OCI-LY7 (cell line): ENCODE measurements around the gene MTMR8. TPM values are rescaled to one million over a fixed set of nuclear protein-coding genes. Genes with fewer than 3 reads are reported as not detected.
A peak's percentile ranks its signal among the peaks of the same experiment; 100 is the strongest.

Source experiments
- Bru-seq: library from RNA; stranded (reverse); fragments of 400-500 nt; gene quantifications from one replicate; lab custom pipeline; 2021; lab: Mats Ljungman, UMichigan
- BruChase-seq, 2 experiments: library from RNA; stranded (reverse); fragments of 400-500 nt; gene quantifications; one replicate each; lab custom pipeline; 2021; lab: Mats Ljungman, UMichigan
- BruUV-seq: library from RNA; stranded (reverse); fragments of 400-500 nt; replicated peaks from 2 replicates; lab custom pipeline; 2021; lab: Mats Ljungman, UMichigan
- CTCF ChIA-PET: fragments of 300-600 bp; sonication (Branson Sonifier 250); formaldehyde crosslinking; loops from one replicate; lab custom pipeline; 2022; ENCODE audit warnings: antibody characterized with exemption; ENCODE audit not compliant: unreplicated experiment; lab: Charles Lee
- POLR2A ChIA-PET: fragments of 300-600 bp; sonication (Branson Sonifier 250); formaldehyde crosslinking; loops from one replicate; lab custom pipeline; 2022; ENCODE audit warnings: antibody characterized with exemption; lab: Charles Lee
- DNase-seq: peaks from one replicate; pipeline ENCODE4 v3.0.0-alpha.2; 2015; ENCODE audit warnings: low spot score
- H2AFZ ChIP-seq: fragments of 200-600 bp; sonication (generic), shearing (Covaris generic); 2 replicates; pipeline ENCODE4 v1.6.1; 2014; ENCODE audit warnings: mild to moderate bottlenecking, antibody characterized with exemption, low read length, moderate library complexity
- H3K27ac ChIP-seq: fragments of 200-600 bp; sonication (generic); 2 replicates; pipeline ENCODE4 v1.5.1; 2014; ENCODE audit warnings: mixed run types, low read depth, mild to moderate bottlenecking, moderate library complexity, low read length, inconsistent platforms; ENCODE audit not compliant: poor library complexity, severe bottlenecking
- H3K36me3 ChIP-seq: fragments of 200-600 bp; sonication (generic); 2 replicates; pipeline ENCODE4 v1.6.1; 2014; ENCODE audit warnings: mild to moderate bottlenecking, antibody characterized with exemption, low read length, moderate library complexity, mixed read lengths; ENCODE audit not compliant: insufficient read depth
- H3K4me1 ChIP-seq: fragments of 200-600 bp; sonication (generic); 2 replicates; pipeline ENCODE4 v1.5.1; 2014; ENCODE audit warnings: mild to moderate bottlenecking, low read length; ENCODE audit not compliant: insufficient read depth, poor library complexity, severe bottlenecking
- H3K4me2 ChIP-seq: fragments of 200-600 bp; sonication (generic); 2 replicates; pipeline ENCODE4 v1.6.1; 2014; ENCODE audit warnings: mild to moderate bottlenecking, low read length
- H3K4me3 ChIP-seq: fragments of 200-600 bp; sonication (generic); 2 replicates; pipeline ENCODE4 v1.5.1; 2014; ENCODE audit warnings: mild to moderate bottlenecking, low read depth, low read length; ENCODE audit not compliant: poor library complexity, severe bottlenecking
- H3K79me2 ChIP-seq: fragments of 200-600 bp; sonication (generic); 2 replicates; pipeline ENCODE4 v1.6.1; 2016; ENCODE audit warnings: low read depth, mild to moderate bottlenecking, low read length, moderate library complexity, mixed read lengths; ENCODE audit not compliant: insufficient read depth
- H3K9me2 ChIP-seq: fragments of 200-600 bp; sonication (generic); 2 replicates; pipeline ENCODE4 v1.6.1; 2016; ENCODE audit warnings: mild to moderate bottlenecking, low read length, mixed read lengths; ENCODE audit not compliant: insufficient read depth
- H3K9me3 ChIP-seq: fragments of 200-600 bp; sonication (generic); 2 replicates; pipeline ENCODE4 v1.6.1; 2014; ENCODE audit warnings: mild to moderate bottlenecking, mixed run types, low read length, mixed read lengths
- H4K20me1 ChIP-seq: fragments of 200-600 bp; sonication (generic); 2 replicates; pipeline ENCODE4 v1.6.1; 2014; ENCODE audit warnings: mild to moderate bottlenecking, antibody characterized with exemption, low read length, moderate library complexity, mixed read lengths; ENCODE audit not compliant: insufficient read depth
- EZH2phosphoT487 ChIP-seq: fragments of 200-600 bp; sonication (generic); IDR thresholded peaks from 2 replicates; pipeline ENCODE4 v1.6.1; 2018; ENCODE audit warnings: low read depth, borderline replicate concordance, mild to moderate bottlenecking, mixed run types, antibody characterized with exemption, low read length, moderate library complexity, mixed read lengths
- intact Hi-C: fragments of 100-400 bp; cut with micrococcal nuclease; formaldehyde crosslinking; loops from one replicate; pipeline ENCODE4 v1.10.0; 2022; ENCODE audit not compliant: unreplicated experiment
- long read RNA-seq: library from polyadenylated mRNA; stranded (forward); transcript quantifications from one replicate; pipeline ENCODE4 v2.0.0, GENCODE V29; 2022
- total RNA-seq, 2 experiments: library from RNA; depleted of rRNA in 1 of 2; stranded (reverse); fragments of >200 nt in 1 of 2; shearing (Covaris generic) in 1 of 2; gene quantifications; 2 replicates each; pipeline ENCODE4 v1.2.3, GENCODE V29; 2014 to 2022
- TF ChIP-seq, protein P1 (sequence below): fragments of 200-600 bp; sonication (generic); conservative IDR thresholded peaks from 2 replicates; pipeline ENCODE4 v1.5.1; 2014; ENCODE audit warnings: mild to moderate bottlenecking, antibody characterized with exemption, low read length, moderate library complexity, mixed read lengths

MTMR8 gene
- total RNA-seq (2014; rRNA removed; shearing (Covaris generic)) (4.1 and 8.5 TPM in 2 replicates), total RNA-seq (2022) (5.9 and 6.4 TPM in 2 replicates), Bru-seq, nascent RNA (percentile 55 among the genes with signal in this experiment), BruChase-seq, experiment 1, labeled RNA remaining after a 6-hour chase (percentile 53 among the genes with signal in this experiment), BruChase-seq, experiment 2, labeled RNA remaining after a 2-hour chase (percentile 59 among the genes with signal in this experiment)
- long read RNA-seq, partial matches to known transcripts = 4 of 9 reads
- long read RNA-seq, other reads (novel, unspliced or antisense) = 5 of 9 reads

DNA sequence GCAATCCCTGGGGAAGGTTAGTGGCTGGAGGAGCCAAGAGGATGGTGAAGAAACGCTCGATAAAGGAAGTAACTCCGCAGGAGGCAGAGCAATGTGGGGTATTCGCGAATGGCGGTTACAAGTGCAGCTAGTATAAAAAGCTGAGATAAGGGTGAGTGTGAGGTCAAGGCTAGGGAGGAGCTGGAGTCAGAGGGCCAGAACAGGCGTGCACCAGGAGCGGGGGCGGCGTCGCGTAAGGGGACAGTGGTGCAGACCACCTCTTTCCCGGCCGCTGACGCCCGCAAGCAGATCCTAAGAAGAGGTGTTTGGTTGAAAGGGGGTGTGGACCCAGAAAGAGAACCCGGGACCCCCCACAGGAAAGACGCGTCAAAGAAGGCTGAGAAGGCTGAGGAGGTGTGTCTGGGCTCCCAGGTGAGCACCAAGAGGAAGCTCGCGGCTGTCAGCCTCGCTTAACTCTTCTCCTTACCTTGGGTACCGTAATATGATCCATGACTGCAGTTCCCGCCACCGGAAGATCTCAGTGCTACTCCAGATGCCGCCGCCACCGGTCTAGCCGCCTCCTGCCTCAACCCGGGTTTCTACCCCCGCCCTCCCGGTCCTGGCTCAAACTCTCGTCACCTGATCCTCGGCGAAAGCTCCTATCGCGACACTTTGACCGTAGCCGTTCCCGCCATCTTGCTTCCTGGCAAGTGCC, at the start of gene MTMR8:
TSS of gene MTMR8 (minus strand) at position 579 of the 694 bp plus-strand sequence. CDS start at position 490, 89 bp downstream.
- intact Hi-C loops = loop anchor here (2.0 kb wide), 1 partner anchor 190 kb away; the partner anchor contains the start of gene AMER1
- Histone ChIP-seq H3K27ac (peak within 1 kb of the TSS; percentile 46), H2AFZ (peak within 1 kb of the TSS; percentile 96), H3K4me1 (no peaks in the 10 kb centered on the region), H3K79me2 (no peaks in the 10 kb centered on the region), H3K36me3 (no peaks in the 10 kb centered on the region), H3K9me2 (no peaks in the 10 kb centered on the region), H3K9me3 (no peaks in the 10 kb centered on the region), H4K20me1 (no peaks in the 10 kb centered on the region), H3K4me2 (peak within 1 kb of the TSS; percentile 76), H3K4me3 (peak within 1 kb of the TSS; percentile 77)
- no TSS peak for BruUV-seq
- ChIA-PET CTCF (interaction anchor here (0.7 kb wide), 1 partner anchor 67 kb away, joined by 3 read pairs; no protein-coding TSS in a partner anchor), POLR2A (interaction anchor here (0.6 to 1.0 kb wide), 2 partner anchors 33 to 390 kb away, joined by 3 read pairs; no protein-coding TSS in a partner anchor)
- DNase-seq = peak; percentile 85
- TF ChIP-seq, protein P1, sequence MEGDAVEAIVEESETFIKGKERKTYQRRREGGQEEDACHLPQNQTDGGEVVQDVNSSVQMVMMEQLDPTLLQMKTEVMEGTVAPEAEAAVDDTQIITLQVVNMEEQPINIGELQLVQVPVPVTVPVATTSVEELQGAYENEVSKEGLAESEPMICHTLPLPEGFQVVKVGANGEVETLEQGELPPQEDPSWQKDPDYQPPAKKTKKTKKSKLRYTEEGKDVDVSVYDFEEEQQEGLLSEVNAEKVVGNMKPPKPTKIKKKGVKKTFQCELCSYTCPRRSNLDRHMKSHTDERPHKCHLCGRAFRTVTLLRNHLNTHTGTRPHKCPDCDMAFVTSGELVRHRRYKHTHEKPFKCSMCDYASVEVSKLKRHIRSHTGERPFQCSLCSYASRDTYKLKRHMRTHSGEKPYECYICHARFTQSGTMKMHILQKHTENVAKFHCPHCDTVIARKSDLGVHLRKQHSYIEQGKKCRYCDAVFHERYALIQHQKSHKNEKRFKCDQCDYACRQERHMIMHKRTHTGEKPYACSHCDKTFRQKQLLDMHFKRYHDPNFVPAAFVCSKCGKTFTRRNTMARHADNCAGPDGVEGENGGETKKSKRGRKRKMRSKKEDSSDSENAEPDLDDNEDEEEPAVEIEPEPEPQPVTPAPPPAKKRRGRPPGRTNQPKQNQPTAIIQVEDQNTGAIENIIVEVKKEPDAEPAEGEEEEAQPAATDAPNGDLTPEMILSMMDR = no peak
- no peak for TF ChIP-seq EZH2phosphoT487

DNA sequence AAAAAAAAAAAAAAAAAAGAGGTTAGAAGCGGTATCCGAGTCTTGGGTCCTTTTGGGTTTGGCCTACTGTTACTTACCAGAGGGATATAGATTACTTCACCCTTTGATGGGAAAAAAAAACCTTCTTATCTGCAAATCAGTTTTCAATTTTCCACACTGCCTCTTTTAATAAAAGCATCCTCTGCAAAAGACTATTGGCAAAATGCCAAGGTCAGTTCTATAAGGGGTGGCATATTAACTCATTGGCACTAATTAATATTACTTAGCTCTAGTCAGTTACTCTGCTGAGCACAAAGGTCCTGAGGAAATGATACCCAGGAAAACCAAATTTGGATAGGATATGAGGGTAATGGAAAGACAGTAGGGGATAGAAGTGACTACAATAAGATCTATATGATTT, 44.3 kb upstream of the MTMR8 start:
- H3K4me2 ChIP-seq = no peak overlapping the region
- H3K9me2 ChIP-seq = no peaks in the 10 kb centered on the region
- ChIA-PET CTCF (no interaction called here), POLR2A (no interaction called here)
- TF ChIP-seq, protein P1 = no peak
- no peak for TF ChIP-seq EZH2phosphoT487
- intact Hi-C loops = no loop called here
- no peaks in the 10 kb centered on the region for H3K4me1 ChIP-seq
- no peak overlapping the region for H3K4me3 ChIP-seq
- no peaks in the 10 kb centered on the region for H3K36me3 ChIP-seq
- DNase-seq = no peak
- no TSS peak for BruUV-seq
- no peaks in the 10 kb centered on the region for H4K20me1 ChIP-seq
- no peak overlapping the region for H2AFZ ChIP-seq
- no peaks in the 10 kb centered on the region for H3K79me2 ChIP-seq
- no peaks in the 10 kb centered on the region for H3K9me3 ChIP-seq
- H3K27ac ChIP-seq = no peak overlapping the region
